GM18508 (cell line): ENCODE data around the gene MICU1.
"Not testable (repeated sequence)": the region's sequence is repeated elsewhere in the genome, so short reads cannot be mapped to it uniquely, and the experiment has no call there.

Source experiments
- ATAC-seq: cut with Tn5 transposase; IDR thresholded peaks from one replicate; pipeline ENCODE4 v1.9.1; 2021; ENCODE audit warnings: moderate number of reproducible peaks; ENCODE audit not compliant: insufficient read depth, unreplicated experiment

The MICU1 gene

GRCh38 chr10:72513910-72514309 is 112.0 kb downstream of the MICU1 start:
- no peak for ATAC-seq

DNA sequence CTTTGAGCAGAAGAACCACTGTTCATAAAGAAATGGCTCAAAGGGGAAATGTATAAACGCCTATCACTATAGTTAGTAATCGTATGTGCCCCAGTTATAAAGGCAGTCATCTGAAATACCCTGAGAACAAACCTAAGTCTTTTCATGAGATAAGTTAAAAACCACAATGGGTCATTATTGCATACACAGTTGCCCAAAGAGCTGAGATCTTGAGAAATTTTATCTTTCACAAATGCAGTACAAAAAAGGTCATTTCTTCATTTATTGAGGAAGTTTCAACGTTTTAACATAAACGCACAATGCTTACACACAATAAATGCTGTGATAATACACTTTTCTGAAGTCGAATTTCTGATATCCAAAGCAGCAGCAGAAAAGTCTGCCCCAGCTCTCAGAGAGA is 114.4 kb downstream of the MICU1 start:
- no peak for ATAC-seq

GRCh38 chr10:72509941-72510340 is 115.9 kb downstream of the MICU1 start:
- ATAC-seq, result no peak

- ATAC-seq, result no peak
These were observed 116.6 kb downstream of the MICU1 start for GRCh38 chr10:72509206-72509799.

DNA sequence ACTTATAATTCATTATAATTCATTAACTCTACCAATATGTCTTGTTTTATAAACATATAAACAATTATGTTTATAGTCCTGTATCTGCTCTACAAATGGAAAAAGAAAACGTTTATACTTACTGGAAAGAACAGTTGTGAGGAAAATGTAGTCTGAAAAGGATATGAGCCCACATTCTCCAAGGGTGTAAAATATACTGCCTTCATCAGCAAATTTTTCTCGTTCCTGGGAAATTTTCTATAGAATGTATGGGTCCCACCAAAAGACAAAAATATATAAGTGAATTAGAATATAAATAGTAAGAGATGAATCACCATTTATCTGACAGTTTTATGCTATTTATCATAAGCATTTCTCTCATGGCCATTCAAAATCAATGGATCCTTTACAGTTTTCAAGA is 117.8 kb downstream of the MICU1 start:
- no peak for ATAC-seq

- no peak for ATAC-seq
These were observed 119.4 kb downstream of the MICU1 start for GRCh38 chr10:72506474-72506873.

DNA sequence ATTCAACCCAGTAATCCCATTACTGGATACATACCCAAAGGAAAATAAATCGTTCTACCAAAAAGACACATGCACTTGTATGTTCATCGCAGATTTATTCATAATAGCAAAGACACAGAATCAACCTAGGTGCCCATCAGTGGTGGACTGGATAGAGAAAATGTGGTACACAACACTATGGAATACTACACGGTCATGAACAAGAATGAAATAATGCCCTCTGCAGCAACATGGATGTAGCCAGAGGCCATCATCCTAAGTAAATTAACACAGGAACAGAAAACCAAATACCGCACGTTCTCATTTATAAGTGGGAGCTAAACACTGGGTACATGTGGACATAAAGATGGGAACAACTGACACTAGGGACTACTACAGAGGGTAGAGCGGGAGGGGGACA is 120.4 kb downstream of the MICU1 start:
- ATAC-seq, result no peak

DNA sequence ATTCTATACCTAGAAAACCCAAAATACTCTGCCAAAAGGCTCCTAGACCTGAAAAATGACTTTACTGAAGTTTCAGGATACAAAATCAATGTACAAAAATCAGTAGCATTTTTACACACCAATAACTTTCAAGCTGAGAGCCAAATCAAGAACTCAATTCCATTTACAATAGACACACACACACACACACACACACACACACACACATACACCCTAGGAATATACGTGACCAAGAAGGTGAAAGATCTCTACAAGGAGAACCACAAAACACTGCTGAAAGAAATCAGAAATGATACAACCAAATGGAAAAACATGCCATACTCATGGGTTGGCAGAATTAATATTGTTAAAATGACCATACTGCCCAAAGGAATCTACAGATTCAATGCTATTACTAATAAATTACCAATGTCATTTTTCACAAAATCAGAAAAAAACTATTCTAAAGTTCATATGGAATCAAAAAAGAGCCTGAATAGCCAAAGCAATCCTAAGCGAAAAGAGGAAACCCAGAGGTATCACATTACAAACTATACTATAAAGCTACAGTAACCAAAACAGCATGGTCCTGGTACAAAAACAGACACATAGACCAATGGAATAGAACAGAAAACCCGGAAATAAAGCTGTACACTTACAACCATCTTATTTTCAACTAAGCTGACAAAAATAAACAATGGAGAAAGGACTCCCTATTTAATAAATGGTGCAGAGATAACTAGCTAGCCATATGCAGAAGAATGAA is 122.0 kb downstream of the MICU1 start:
- ATAC-seq, result no peak

DNA sequence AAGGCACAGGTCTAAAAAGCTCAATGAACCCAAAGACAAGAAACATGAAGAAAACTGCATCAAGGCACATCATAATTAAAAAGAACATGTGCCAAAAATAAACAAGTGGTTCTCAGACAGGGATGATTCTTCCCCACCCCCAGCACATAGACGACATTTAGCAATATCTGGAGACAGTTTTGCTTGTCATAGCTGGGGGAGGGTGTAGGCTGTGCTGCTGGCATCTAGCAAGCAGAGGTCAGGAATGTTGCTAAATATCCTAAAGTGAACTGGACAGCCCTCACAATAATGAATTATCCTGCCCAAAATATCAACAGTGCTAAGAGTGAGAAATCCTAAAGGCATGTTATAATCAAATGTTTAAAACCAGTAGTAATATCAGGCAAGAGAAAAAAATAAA is 122.6 kb downstream of the MICU1 start:
- no peak for ATAC-seq

DNA sequence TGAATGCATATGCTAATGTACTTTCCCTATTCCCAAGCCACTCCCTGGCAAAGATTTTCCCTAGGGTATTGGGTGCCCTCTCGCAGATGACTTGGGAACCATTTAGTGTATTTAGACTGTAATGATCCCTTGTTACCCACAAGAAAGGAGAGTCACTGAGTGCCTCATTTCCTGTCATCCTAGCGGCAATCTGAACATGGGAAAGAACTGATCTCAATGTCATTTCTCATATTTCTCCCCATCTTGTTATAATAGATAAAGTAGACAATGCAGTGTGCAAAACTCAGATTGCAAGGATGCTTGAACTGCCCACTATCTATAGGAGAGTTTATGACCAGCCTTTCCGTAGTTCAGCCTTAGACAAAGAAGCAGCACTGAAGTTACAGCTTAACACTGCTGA is 123.3 kb downstream of the MICU1 start:
- ATAC-seq, result no peak

DNA sequence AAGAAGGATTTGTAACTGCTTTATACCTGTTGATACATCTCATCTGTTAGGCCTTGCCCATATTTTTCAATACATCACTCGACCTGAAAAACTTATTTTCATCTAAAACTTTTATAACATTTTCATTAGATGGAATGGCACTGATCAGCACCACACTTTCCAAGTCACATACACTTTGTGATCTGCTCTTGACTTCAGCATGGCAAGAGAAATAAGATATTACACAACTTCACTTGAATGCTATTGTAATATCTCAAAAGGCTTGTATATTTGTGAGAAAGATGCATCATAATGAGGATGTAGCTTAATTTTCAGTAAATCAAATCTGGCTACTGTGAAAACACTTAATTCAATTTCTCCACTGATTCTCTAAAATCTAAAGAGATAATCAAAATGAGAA is 126.2 kb downstream of the MICU1 start:
- ATAC-seq, result no peak

DNA sequence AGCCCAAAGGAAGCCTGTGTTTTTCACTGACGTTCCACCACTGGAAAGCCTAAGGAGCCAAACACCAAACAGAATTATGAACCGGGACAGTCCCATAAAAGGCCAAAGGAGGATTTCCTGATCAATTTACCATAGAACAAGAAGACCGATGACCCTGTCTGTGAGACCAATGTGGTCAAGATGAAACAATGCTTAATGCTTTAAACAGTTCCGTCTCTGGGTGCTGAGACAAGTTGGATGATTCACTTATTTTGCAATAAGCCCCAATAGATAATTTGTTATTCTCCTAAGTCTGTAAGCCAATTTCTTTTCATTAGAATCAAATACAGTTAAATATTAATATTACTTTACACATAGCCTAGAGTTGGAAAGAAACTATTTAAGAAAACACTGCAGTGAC is 134.9 kb downstream of the MICU1 start:
- no peak for ATAC-seq

- ATAC-seq, result no peak
These were observed 138.4 kb downstream of the MICU1 start for GRCh38 chr10:72487521-72487920.

DNA sequence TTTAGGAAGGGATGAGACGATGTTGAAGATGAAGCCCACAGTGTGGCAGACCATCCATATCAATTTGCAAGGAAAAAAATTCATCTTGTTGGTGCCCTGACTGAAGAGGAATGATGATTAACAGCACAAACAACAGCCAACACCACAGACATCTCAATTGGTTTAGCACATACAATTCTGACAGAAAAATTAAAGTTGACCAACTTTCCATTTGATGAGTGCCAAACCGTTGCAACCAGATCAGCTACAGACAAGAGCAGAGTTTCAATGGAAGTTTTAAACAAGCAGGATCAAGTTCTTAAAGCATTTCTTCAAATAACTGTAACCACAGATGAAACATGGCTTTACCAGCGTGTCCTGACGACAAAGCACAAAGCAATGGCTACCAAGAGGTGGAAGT is 138.8 kb downstream of the MICU1 start:
- no peak for ATAC-seq

- ATAC-seq, result no peak
These were observed 140.2 kb downstream of the MICU1 start for GRCh38 chr10:72485701-72486100.

DNA sequence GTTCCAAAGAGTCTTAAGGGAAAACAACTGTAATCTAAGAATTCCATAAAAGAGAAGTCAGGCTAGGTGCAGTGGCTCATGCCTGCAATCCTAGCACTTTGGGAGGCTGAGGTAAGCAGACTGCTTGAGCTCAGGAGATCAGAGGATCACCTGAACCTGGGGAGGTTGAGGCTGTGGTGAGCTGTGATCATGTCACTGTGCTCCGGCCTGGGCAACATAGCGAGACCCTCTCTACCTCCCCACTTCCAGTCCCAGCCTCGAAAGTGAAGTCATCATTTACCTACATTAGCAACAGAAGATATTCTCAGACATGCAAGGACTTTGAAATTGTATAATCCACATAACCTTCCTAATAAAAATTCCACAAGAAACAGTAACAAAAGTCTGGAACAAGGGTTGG is 141.4 kb downstream of the MICU1 start:
- no peak for ATAC-seq

DNA sequence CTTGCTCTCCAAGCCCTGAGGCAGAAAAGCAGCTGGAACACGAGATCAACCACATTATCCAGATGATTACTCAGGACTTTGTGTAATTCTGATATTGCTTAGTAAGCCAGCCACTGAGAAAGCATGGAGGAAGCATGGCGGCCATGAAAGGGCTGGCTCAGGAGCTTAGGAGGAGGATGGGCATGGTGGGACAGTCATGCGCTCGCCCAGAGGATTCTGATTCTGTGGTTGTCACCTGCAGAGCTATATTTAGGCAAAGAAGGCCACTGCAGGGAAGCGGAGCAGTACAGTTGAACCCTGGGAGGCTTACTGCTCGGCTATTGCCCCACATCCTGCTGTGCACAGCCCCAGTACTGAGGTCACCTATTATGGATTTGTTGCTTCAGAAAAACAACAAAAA is 142.4 kb downstream of the MICU1 start:
- no peak for ATAC-seq

DNA sequence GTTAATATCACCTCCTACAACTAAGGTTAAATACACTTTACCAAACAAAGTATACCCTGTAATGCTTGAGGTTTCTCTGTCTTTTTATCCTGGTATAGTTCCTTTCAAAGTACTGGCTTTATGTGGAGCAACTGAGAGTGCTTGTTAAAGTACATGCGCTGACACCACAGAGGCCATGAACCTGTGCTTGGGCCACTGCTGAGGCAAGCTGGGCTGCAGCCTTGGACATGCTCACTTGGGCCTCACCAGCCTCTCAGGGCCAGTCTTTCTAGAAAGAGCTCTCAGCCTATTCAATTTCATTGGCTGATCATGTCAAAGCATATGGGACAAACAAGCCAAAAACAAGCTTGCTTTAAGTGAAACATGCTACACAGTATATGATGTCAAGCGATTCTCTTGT is 145.0 kb downstream of the MICU1 start:
- no peak for ATAC-seq

- no peak for ATAC-seq
These were observed 148.4 kb downstream of the MICU1 start for GRCh38 chr10:72477463-72477862.

- ATAC-seq, result no peak
These were observed 153.6 kb downstream of the MICU1 start for GRCh38 chr10:72472306-72472705.

GRCh38 chr10:72470666-72471065 is 155.2 kb downstream of the MICU1 start:
- no peak for ATAC-seq

DNA sequence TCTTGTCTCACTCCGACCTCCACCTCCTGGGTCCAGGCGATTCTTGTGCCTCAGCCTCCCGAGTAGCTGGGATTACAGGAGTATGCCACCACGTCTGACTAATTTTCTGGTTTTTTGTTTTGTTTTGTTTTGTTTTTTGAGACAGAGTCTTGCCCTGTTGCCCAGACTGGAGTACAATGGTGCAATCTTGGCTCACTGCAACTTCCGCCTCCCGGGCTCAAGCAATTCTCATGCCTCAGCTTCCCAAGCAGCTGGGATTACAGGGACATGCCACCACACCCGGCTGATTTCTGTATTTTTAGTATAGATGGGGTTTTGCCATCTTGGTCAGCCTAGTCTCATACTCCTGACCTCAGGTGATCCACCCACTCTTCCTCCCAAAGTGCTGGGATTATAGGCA is 158.8 kb downstream of the MICU1 start:
- ATAC-seq, result not testable (repeated sequence)
